ENCODE results near the gene LIPA.

DNA sequence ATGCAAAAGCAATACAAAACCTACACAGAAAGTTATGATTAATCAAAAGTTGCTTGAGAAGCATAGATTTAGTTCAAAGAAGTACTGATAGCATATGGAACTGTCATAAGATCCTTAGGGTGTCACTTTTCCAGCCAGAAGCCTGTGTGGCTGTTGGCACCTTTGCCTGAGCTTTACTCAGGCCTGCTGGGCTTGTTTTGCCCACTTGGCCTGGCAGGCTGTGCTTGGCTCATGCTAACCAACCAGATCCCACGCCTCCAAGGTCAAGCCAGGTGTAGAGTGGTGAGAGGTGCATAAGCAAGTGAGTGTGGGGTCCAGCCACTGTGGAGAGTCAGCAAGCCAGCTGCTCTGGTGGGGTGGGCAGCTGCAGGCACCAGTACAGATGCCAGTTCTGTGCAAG is 12.0 kb upstream of the LIPA start:
- TF ChIP-seq, protein P1, sequence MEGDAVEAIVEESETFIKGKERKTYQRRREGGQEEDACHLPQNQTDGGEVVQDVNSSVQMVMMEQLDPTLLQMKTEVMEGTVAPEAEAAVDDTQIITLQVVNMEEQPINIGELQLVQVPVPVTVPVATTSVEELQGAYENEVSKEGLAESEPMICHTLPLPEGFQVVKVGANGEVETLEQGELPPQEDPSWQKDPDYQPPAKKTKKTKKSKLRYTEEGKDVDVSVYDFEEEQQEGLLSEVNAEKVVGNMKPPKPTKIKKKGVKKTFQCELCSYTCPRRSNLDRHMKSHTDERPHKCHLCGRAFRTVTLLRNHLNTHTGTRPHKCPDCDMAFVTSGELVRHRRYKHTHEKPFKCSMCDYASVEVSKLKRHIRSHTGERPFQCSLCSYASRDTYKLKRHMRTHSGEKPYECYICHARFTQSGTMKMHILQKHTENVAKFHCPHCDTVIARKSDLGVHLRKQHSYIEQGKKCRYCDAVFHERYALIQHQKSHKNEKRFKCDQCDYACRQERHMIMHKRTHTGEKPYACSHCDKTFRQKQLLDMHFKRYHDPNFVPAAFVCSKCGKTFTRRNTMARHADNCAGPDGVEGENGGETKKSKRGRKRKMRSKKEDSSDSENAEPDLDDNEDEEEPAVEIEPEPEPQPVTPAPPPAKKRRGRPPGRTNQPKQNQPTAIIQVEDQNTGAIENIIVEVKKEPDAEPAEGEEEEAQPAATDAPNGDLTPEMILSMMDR (IDR thresholded peaks at IDR 0.05) = no peak
- TF ChIP-seq POLR2A (IDR thresholded peaks at IDR 0.05) = no peak
